Measurements from ENCODE around the gene BANP.
"Not testable (repeated sequence)": the region's sequence is repeated elsewhere in the genome, so short reads cannot be mapped to it uniquely, and the experiment has no call there.

GRCh38 chr16:88096659-88097058, 145.4 kb downstream of the BANP start:
- not testable (repeated sequence) for TF ChIP-seq CTCF (IDR thresholded peaks at IDR 0.05; ENCODE audit: extremely low read depth in 1 of 2, insufficient read depth in 1 of 2, low read depth in 1 of 2, low read length in 2 of 2); POLR2AphosphoS5 (IDR thresholded peaks at IDR 0.05; ENCODE audit: insufficient read depth, low read depth, low read length); MYC (IDR thresholded peaks at IDR 0.05; ENCODE audit: low read depth, low read length)

Measured in endothelial cell of umbilical vein (primary cell).